ENCODE measurements around the gene TRPV2.
"Not testable (repeated sequence)": the region's sequence is repeated elsewhere in the genome, so short reads cannot be mapped to it uniquely, and the experiment has no call there.

TRPV2 gene

GRCh38 chr17:16433514-16433913 lies 18.1 kb downstream of the TRPV2 start:
- in situ Hi-C loops (cut with HindIII; ENCODE audit: low pct_unique_long_range_greater_than_20kb, low sequenced_read_pairs), result no loop called here
- TF ChIP-seq JUND (IDR thresholded peaks at IDR 0.05; ENCODE audit: low read depth), result no peak
- DNase-seq (ENCODE audit: low read depth in 1 of 2, low spot score in 1 of 2), result no peak

GRCh38 chr17:16434662-16435061 lies 19.3 kb downstream of the TRPV2 start:
- no peak for TF ChIP-seq JUND (IDR thresholded peaks at IDR 0.05; ENCODE audit: low read depth)
- in situ Hi-C loops (cut with HindIII; ENCODE audit: low pct_unique_long_range_greater_than_20kb, low sequenced_read_pairs), result no loop called here
- no peak for DNase-seq (ENCODE audit: low read depth in 1 of 2, low spot score in 1 of 2)

GRCh38 chr17:16435925-16436886 lies 20.8 kb downstream of the TRPV2 start:
- in situ Hi-C loops (cut with HindIII; ENCODE audit: low pct_unique_long_range_greater_than_20kb, low sequenced_read_pairs), result no loop called here
- no peak for DNase-seq (ENCODE audit: low read depth in 1 of 2, low spot score in 1 of 2)
- TF ChIP-seq JUND (IDR thresholded peaks at IDR 0.05; ENCODE audit: low read depth), result no peak

- in situ Hi-C loops (cut with HindIII; ENCODE audit: low pct_unique_long_range_greater_than_20kb, low sequenced_read_pairs), result no loop called here
- TF ChIP-seq JUND (IDR thresholded peaks at IDR 0.05; ENCODE audit: low read depth), result no peak
- no peak for DNase-seq (ENCODE audit: low read depth in 1 of 2, low spot score in 1 of 2)
Measured at GRCh38 chr17:16437083-16437482, 21.7 kb downstream of the TRPV2 start.

- no peak for DNase-seq (ENCODE audit: low read depth in 1 of 2, low spot score in 1 of 2)
- in situ Hi-C loops (cut with HindIII; ENCODE audit: low pct_unique_long_range_greater_than_20kb, low sequenced_read_pairs), result no loop called here
- TF ChIP-seq JUND (IDR thresholded peaks at IDR 0.05; ENCODE audit: low read depth), result no peak
Measured at GRCh38 chr17:16438173-16438556, 22.8 kb downstream of the TRPV2 start.

DNA sequence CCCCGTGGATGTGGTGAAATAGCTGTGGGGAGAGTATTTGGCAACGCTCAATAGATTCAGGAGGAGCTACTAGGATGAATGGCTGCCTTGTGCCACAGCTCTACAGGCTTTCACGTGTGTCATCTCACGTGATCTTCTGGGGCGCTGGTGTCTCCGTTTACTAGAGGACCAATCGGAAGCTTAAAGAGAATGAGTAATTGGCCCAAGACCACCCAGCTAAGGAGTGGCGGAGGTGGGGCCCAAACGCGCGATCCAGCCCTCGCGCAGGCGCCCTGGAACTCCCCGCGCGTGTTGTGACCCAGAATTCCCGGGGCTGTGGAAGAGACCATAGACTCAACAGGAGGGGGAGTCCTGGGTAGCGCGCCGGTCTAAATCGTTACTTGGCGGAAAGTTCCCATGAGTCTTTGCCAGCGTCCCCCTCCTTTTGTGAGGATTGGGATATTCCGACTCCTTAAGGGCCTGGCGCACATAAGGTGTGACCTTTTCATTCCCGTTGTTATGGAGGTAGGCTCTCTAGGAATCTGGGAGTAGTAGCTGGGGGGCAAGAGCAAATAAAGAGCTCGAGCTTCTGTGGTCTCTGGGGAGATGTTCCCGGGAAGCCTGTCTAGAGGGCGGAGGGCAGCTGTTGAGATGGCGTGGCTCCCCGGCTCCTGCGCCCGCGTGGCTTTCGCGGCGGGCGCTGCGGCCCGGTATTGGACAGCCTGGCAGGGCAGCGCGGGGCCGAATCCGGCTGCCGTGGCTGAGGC lies 23.4 kb downstream of the TRPV2 start:
- DNase-seq (ENCODE audit: low read depth in 1 of 2, low spot score in 1 of 2), result peak; percentile 95 to 99
- in situ Hi-C loops (cut with HindIII; ENCODE audit: low pct_unique_long_range_greater_than_20kb, low sequenced_read_pairs), result no loop called here
- no peak for TF ChIP-seq JUND (IDR thresholded peaks at IDR 0.05; ENCODE audit: low read depth)

- TF ChIP-seq JUND (IDR thresholded peaks at IDR 0.05; ENCODE audit: low read depth), result no peak
- no peak for DNase-seq (ENCODE audit: low read depth in 1 of 2, low spot score in 1 of 2)
- in situ Hi-C loops (cut with HindIII; ENCODE audit: low pct_unique_long_range_greater_than_20kb, low sequenced_read_pairs), result no loop called here
Measured at GRCh38 chr17:16439303-16439791, 24.0 kb downstream of the TRPV2 start.

DNA sequence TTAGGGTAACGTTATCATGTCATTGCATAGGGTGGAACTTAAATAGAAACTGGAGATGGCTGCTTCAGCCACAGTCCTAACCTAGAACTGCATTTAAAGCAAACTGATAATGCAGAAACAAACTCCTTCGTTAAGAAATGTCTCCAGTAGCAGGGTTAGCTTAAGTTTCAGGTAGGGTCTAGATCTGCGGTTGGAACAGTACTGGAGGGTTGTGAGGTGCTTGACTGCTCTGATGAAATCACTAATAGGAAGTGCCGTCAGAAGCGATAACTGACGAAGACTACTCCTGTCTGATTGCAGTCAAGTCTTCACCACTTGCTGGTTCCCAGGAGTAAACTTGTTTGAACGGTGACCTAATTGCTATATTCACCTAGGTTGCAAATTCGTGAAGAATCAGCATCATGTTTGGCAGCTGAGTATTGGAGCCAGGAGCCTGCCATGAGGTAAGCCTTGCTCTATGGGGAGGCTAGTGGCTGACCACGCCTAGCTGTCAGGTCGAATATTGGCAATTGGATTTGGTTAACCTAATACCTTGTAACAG lies 24.5 kb downstream of the TRPV2 start:
- DNase-seq (ENCODE audit: low read depth in 1 of 2, low spot score in 1 of 2), result no peak
- in situ Hi-C loops (cut with HindIII; ENCODE audit: low pct_unique_long_range_greater_than_20kb, low sequenced_read_pairs), result no loop called here

GRCh38 chr17:16440354-16440753 lies 25.0 kb downstream of the TRPV2 start:
- in situ Hi-C loops (cut with HindIII; ENCODE audit: low pct_unique_long_range_greater_than_20kb, low sequenced_read_pairs); DNase-seq (ENCODE audit: low read depth in 1 of 2, low spot score in 1 of 2): not testable (repeated sequence)

More for the DNA sequence above, 24.5 kb downstream of the TRPV2 start:
- TF ChIP-seq JUND (IDR thresholded peaks at IDR 0.05; ENCODE audit: low read depth), result no peak

GRCh38 chr17:16440901-16441629 lies 25.7 kb downstream of the TRPV2 start:
- in situ Hi-C loops (cut with HindIII; ENCODE audit: low pct_unique_long_range_greater_than_20kb, low sequenced_read_pairs), result no loop called here
- TF ChIP-seq JUND (IDR thresholded peaks at IDR 0.05; ENCODE audit: low read depth), result no peak
- DNase-seq (ENCODE audit: low read depth in 1 of 2, low spot score in 1 of 2), result no peak

DNA sequence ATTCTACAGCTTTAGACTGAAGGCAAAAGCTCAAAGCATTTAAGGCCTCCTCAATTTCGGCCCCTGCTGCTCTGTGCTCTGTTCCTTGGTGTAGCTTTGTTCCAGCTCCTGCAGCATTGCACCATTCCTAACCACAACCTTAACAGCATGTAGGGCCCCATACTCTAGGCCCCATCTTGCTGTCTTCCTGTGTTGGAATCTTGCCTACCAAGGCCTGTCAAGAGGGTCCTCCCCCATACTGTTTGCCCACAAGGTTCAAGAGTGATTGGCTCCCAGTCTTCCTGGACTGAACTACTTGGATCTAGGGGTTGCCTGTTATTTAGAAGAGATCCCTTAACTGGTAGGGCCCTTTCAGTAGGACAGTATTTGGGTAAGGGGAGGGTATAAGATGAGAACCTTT lies 26.8 kb downstream of the TRPV2 start:
- TF ChIP-seq JUND (IDR thresholded peaks at IDR 0.05; ENCODE audit: low read depth), result no peak
- in situ Hi-C loops (cut with HindIII; ENCODE audit: low pct_unique_long_range_greater_than_20kb, low sequenced_read_pairs), result no loop called here
- DNase-seq (ENCODE audit: low read depth in 1 of 2, low spot score in 1 of 2), result no peak

Measured in T47D (cell line).